ENCODE measurements around the gene CDKL4.
"Not testable (repeated sequence)": the region's sequence is repeated elsewhere in the genome, so short reads cannot be mapped to it uniquely, and the experiment has no call there.

The CDKL4 gene

GRCh38 chr2:39178756-39179155 lies 65.0 kb downstream of the CDKL4 start:
- no peak for DNase-seq (ENCODE audit: low read depth)

GRCh38 chr2:39176997-39177396 lies 66.8 kb downstream of the CDKL4 start:
- no peak for DNase-seq (ENCODE audit: low read depth)

DNA sequence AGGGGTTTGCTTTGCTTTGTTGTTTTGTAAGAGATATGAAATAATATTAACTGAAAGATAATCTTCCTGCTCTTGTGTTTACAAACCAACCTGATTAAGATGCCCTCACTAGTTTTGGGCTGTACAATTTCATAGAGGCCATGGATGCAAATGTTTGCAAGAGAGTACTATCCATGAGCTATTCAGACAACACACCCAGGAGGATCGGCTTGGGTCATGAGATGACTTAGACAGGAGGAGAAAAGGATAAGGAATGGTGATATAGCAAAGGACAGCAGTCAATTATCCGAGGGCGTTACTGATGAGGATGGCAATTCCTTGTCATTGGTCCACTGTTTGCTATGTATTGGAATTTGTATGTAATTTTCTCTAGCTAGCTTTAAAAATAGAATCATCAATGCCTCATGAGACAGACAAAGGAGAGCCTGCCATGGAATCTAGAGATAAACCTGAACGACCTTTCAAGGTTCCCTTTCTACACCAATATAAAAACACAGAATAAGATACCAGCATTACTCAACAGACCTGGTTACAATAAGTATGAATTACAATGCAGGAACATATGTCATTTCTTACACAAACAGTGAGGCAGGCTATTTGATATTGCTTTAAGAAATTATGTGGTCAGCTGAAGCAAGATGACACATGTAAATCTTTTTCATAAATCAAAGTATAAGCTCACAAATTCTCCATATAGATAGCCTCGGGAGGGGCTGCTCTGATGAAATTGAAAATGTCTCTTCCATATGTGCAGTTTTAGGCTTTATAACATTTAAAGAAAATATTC lies 68.6 kb downstream of the CDKL4 start:
- DNase-seq (ENCODE audit: low read depth): no peak

DNA sequence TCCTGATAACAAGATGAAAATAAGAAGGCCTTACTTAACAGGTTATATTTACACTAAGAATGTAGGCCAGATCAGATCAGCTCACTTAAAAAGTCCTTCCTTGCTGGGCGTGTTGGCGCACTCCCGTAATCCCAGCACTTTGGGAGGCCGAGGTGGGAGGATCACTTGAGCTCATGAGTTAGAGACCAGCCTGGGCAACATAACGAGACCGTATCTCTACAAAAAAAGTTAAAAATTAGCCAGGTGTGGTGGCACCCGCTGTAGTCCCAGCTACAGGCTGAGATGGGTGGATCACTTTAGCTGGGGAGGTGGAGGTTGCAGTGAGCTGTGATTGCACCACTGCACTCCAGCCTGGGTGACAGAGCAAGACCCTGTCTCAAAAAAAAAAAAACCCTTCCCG lies 69.7 kb downstream of the CDKL4 start:
- DNase-seq (ENCODE audit: low read depth): no peak

DNA sequence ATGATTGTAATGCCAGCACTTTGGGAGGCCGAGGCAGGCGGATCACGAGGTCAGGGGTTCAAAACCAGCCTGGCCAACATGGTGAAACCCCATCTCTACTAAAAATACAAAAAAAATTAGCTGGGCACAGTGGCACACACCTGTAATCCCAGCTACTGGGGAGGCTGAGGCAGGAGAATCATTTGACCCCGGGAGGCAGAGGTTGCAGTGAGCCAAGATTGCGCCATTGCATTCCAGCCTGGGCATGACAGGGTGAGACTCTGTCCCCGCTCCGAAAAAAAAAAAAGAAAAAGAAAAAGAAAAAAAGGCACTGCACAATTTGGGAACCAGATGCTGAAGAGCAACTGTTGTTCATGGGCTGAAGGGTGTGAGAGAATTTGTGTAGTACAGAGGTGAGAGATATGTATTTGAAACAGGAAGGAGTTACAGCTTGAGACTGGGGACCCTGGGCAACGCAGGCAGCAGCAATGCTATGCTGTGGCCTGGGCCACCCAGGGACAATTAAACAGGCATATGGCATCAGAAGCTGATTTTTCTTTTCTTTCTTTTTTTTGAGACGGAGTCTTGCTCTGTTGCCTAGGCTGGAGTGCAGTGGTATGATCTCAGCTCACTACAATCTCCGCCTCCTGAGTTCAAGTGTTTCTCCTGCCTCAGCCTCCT lies 71.6 kb downstream of the CDKL4 start:
- not testable (repeated sequence) for DNase-seq (ENCODE audit: low read depth)

GRCh38 chr2:39171621-39172020 lies 72.1 kb downstream of the CDKL4 start:
- no peak for DNase-seq (ENCODE audit: low read depth)

DNA sequence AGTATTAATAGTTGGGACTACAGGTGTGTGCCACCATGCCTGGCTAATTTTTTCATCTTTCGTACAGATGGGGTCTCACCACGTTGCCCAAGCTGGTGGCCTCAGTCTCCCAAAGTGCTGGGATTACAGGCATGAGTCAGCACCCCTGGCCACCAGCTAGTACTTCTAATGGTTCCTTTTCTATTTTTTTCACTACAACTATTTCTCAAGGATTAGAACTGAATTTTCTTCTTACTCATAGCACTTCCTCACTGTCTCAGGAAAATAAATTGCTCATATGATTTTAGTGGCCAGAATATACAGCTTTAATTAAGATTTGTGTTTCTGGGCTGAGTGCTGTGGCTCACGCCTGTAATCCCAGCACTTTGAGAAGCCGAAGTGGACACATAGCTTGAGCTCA lies 79.7 kb downstream of the CDKL4 start:
- no peak for DNase-seq (ENCODE audit: low read depth)

GRCh38 chr2:39160982-39161381 lies 82.8 kb downstream of the CDKL4 start:
- no peak for DNase-seq (ENCODE audit: low read depth)

GRCh38 chr2:39159283-39159682 lies 84.5 kb downstream of the CDKL4 start:
- no peak for DNase-seq (ENCODE audit: low read depth)

DNA sequence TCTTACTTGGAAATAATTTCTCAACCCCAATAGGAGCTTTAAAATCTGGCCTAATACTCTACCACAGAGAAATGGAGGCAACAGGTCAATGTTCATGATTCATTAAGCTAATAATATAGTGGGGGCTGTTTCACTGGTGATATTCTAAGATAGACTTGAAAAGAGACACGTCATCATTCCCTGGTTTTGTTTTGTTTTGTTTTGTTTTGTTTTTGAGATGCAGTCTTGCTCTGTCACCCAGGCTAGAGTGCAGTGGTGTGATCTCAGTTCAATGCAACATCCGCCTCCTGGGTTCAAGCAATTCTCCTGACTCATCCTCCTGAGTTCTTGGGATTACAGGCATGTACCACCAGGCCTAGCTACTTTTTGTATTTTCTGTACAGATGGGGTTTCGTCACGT lies 85.4 kb downstream of the CDKL4 start:
- no peak for DNase-seq (ENCODE audit: low read depth)

DNA sequence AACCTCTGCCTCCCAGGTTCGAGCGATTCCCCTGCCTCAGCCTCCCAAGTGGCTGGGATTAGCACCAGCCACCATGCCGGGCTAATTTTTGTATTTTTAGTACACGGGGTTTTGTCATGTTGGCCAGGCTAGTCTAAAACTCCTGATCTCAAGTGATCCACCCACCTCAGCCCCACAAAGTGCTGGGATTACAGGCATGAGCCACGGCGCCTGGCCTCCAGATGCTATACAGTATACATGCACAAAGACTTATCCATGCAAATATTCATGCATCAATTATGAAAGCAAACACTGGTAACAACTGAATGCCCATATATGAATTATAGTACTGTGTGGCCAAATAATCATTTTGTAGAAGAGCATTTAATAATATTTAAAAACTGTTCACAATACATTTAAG lies 86.9 kb downstream of the CDKL4 start:
- DNase-seq (ENCODE audit: low read depth): no peak

DNA sequence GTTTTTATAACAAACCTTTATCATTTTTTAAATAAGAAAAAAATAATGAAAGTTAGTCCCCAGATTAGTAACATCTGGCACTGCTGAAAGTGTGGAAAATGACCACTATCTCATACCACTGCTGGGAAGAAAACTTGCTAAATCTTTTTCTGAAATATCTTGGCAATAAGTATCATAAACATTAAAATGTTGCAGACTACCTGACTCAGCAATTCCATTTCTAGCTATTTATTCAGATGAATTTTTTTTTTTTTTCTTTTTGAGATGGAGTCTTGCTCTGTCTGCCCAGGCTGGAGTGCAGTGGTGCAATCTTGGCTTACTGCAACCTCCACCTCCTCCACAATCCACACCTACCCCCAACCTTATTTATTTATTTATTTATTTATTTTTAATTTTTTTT lies 87.7 kb downstream of the CDKL4 start:
- DNase-seq (ENCODE audit: low read depth): no peak

- not testable (repeated sequence) for DNase-seq (ENCODE audit: low read depth)
Measured at GRCh38 chr2:39155573-39155972, 88.2 kb downstream of the CDKL4 start.

DNA sequence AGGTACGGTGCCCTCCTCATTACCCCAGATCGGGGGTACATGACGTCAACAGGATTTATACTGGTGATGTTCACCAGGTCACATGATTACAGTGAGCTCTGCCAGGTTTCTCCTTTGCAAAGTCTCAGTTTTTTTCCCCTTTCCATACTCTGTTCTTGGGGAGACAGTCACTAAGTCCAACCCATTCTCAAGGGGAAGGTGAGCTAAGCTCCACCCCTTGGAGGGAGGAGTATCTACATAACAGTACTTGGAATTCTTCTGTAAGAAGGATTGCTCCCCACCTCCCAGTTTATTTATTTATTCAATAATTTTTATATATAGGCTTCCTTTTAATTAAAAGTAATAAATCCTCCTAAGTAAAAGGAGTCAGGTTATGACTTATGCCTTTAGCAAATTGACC lies 88.8 kb downstream of the CDKL4 start:
- DNase-seq (ENCODE audit: low read depth): no peak

GRCh38 chr2:39153312-39153711 lies 90.5 kb downstream of the CDKL4 start:
- no peak for DNase-seq (ENCODE audit: low read depth)

GRCh38 chr2:39152504-39152903 lies 91.3 kb downstream of the CDKL4 start:
- DNase-seq (ENCODE audit: low read depth): no peak

DNA sequence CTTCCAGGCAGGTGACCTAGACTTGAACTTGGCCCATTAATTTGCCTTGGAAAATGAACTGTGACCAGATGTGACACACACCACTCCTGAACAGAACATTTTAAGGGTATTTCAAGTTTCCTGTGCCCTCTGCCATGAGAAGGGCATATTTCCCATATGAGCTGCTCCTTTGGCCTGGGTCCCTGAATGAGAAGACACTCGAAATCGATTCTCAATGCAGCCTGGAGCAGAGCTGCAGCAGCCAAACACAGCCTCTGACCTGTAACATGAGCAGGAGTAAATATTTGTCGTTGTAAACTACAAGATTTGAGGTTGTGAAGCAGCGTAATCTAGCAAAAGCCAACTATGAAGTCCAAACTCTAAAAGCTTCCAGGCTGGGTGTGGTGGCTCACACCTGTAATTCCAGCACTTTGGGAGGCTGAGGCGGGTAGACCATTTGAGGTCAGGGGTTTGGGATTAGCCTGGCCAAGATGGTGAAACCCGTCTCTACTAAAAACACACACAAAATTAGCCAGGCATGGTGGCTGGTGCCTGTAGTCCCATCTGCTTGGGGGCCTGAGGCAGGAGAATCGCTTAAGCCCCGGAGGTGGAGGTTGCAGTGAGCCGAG lies 92.8 kb downstream of the CDKL4 start:
- no peak for DNase-seq (ENCODE audit: low read depth)

- no peak for DNase-seq (ENCODE audit: low read depth)
Measured at GRCh38 chr2:39150102-39150562, 93.6 kb downstream of the CDKL4 start.

DNA sequence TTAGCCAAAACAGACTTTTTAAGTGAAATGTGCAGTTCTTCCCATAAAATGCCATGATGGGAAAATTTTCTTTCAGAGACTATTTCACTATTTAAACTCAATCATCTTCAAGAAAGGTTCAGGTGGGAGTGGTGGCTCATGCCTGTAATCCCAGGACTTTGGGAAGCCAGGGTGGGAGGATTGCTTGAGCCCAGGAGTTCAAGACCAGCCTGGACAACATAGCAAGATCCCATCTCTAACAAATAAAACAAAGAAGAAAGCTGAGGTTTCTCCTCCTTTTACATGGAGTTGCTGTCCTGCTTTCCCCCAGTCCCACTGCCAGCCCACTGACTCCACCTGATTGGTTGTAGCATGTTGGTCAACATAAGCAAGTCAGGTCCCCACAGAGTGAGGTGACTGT lies 97.1 kb downstream of the CDKL4 start:
- DNase-seq (ENCODE audit: low read depth): no peak

DNA sequence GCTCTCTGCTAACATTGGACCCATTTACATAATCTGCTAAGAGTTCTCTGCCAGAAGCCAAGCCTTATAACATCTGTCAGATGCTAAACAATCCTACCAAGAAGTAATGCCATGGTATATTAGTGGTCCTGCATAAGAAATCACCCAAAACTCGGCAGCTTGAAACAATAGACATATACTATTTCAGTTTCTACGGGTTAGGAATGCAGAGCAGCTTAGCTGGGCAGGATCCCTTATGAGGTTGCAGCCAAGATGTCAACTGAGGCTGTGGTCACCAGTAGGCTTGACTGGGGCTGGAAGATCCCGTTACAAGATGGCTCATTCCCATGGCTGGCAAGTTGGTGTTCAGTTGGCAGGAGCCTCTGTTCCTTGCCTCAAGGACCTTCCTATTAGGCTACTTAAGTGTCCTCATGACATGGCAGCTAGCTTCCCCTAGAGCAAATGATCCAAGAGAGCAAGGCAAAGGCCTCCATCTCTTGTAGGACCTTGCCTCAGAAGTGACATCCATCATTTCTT lies 97.8 kb downstream of the CDKL4 start:
- DNase-seq (ENCODE audit: low read depth): no peak

DNA sequence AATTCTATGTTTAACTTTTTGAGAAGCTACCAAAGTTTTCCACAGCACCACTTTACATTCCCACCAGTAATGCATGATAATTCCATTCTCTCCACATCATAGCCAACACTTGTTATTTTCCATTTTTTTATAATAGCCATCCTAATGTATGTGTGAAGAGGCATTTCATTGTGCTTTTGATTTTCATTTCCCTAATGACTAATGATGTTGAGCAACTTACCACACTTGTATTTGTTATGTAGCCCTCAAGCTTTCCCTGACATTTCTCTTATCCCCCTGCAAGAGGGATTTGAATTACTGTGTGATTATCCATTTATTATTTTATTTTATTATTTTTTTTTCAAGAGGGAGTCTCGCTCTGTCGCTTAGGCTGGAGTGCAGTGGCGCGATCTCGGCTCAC lies 99.4 kb downstream of the CDKL4 start:
- DNase-seq (ENCODE audit: low read depth): no peak

GRCh38 chr2:39142904-39143605 lies 100.7 kb downstream of the CDKL4 start:
- no peak for DNase-seq (ENCODE audit: low read depth)
